ENCODE measurements around the gene CFB. TPM values are rescaled to one million over a fixed set of nuclear protein-coding genes. Genes with fewer than 3 reads are reported as not detected.
"Not testable (repeated sequence)": the region's sequence is repeated elsewhere in the genome, so short reads cannot be mapped to it uniquely, and the experiment has no call there.

The CFB gene
- total RNA-seq, 4 donors from 2014 or later, result 15.7 to 66.5 (median 26.2) TPM

DNA sequence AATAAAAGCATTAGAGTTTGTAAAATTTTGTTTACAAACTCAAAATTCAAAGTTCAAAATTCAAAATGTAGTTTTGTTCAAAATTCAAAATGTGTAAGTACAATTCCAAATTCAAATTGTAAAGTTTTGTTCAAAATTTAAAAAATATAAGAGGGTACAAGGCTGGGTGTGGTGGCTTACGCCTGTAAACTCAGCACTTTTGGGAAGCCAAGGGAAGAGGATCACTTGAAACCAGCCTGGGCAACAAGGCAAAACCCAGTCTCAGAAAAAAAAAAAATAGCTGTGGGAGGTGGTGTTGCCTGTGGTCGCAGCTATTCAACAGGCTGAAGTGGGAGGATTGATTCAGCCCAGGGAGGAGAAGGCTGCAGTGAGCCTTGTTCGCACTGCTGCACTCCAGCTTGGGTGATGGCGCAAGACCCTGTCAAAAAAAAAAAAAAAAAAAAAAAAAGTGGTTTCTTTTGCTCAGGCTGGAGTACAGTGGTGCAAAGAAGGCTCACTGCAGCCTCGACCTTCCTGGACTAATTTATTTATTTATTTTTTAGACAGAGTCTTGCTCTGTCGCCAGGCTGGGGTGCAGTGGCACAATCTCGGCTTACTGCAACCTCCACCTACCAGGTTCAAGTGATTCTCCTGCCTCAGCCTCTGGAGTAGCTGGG is 38.6 kb upstream of the CFB start:
- TF ChIP-seq POLR2A (IDR thresholded peaks at IDR 0.05), result no peak
- no peak for TF ChIP-seq EP300 (IDR thresholded peaks at IDR 0.05)
- TF ChIP-seq, protein P1, sequence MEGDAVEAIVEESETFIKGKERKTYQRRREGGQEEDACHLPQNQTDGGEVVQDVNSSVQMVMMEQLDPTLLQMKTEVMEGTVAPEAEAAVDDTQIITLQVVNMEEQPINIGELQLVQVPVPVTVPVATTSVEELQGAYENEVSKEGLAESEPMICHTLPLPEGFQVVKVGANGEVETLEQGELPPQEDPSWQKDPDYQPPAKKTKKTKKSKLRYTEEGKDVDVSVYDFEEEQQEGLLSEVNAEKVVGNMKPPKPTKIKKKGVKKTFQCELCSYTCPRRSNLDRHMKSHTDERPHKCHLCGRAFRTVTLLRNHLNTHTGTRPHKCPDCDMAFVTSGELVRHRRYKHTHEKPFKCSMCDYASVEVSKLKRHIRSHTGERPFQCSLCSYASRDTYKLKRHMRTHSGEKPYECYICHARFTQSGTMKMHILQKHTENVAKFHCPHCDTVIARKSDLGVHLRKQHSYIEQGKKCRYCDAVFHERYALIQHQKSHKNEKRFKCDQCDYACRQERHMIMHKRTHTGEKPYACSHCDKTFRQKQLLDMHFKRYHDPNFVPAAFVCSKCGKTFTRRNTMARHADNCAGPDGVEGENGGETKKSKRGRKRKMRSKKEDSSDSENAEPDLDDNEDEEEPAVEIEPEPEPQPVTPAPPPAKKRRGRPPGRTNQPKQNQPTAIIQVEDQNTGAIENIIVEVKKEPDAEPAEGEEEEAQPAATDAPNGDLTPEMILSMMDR (IDR thresholded peaks at IDR 0.05), result no peak
- Histone ChIP-seq H3K36me3 (no peaks in the 10 kb centered on the region), H3K4me1 (peaks cover 0 to 19% (median 8%) of the 10 kb centered on the region in 4 donors), H3K4me3 (no peak overlapping the region), H3K9me3 (no peaks in the 10 kb centered on the region), H3K27me3 (no peaks in the 10 kb centered on the region), H3K27ac (no peak overlapping the region)
- DNase-seq (ENCODE audit: low spot score in 2 of 2), result no peak
- 46 to 52% methylated on average over 7 of the region's 7 CpGs for WGBS, 2 donors

DNA sequence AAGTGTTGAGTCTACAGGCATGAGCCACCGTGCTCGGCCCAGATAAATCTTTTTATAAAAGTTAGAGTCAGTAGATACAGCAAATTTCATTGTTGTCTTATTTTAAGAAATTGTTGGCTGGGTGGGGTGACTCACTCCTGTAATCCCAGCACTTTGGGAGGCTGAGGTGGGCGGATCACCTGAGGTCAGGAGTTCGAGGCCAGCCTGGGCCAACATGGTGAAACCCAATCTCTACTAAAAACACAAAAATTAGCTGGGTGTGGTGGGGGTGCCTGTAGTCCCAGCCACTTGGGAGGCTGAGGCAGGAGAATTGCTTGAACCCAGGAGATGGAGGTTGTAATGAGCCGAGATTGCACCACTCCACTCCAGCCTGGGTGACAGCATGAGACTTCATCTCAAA is 37.6 kb upstream of the CFB start:
- H3K36me3 ChIP-seq; H3K9me3 ChIP-seq; DNase-seq (ENCODE audit: low spot score in 2 of 2); H3K4me3 ChIP-seq; H3K27ac ChIP-seq; H3K27me3 ChIP-seq: not testable (repeated sequence)
- WGBS, 2 donors, result 84 to 88% methylated on average over 5 of the region's 5 CpGs
- peaks cover 0 to 11% (median 1%) of the 10 kb centered on the region in 4 donors for H3K4me1 ChIP-seq

DNA sequence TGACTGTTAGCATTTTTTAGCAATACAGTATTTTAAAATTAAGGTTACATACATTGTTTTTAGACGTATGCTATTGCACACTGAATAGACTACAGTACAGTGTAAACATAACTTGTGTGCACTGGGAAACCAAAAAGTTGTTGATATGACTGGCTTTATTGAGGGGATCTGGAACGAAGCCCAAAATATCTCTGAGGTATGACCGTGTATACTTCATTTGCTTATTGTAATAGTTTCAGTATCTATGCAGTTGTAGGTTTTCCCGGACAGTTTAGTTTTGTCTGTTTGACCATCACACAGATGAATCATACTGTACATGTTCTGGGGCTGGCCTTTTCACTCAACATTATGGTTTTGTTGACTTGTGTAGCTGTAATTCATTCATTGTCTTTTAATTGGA is 37.1 kb upstream of the CFB start:
- 48 to 50% methylated on average over 4 of the region's 4 CpGs for WGBS, 2 donors
- H3K4me3 ChIP-seq, result no peak overlapping the region
- no peaks in the 10 kb centered on the region for H3K27me3 ChIP-seq
- TF ChIP-seq, protein P1 (IDR thresholded peaks at IDR 0.05), result no peak
- no peak overlapping the region for H3K27ac ChIP-seq
- H3K9me3 ChIP-seq, result no peaks in the 10 kb centered on the region
- peaks cover 0 to 5% (median 0%) of the 10 kb centered on the region in 4 donors for H3K4me1 ChIP-seq
- no peaks in the 10 kb centered on the region for H3K36me3 ChIP-seq
- DNase-seq (ENCODE audit: low spot score in 2 of 2), result no peak

DNA sequence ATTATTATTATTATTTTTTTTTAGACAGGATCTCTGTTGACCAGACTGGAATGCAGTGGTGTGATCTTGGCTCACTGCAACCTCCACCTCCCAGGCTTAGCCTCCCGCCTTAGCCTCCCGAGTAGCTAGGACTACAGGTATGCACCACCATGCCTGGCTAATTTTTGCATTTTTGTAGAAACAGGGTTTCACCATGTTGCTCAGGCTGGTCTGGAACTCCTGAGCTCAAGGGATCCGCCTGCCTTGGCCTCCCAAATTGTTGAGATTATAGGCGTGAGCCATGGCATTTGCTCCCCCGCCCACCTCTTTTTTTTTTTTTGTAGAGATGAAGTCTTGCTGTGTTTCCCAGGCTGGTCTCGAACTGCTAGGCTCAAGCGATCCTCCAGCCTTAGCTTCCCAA is 36.6 kb upstream of the CFB start:
- not testable (repeated sequence) for H3K4me3 ChIP-seq; H3K4me1 ChIP-seq; H3K27ac ChIP-seq; H3K9me3 ChIP-seq; H3K36me3 ChIP-seq; DNase-seq (ENCODE audit: low spot score in 2 of 2); H3K27me3 ChIP-seq
- 65 to 74% methylated on average over 7 of the region's 7 CpGs for WGBS, 2 donors

DNA sequence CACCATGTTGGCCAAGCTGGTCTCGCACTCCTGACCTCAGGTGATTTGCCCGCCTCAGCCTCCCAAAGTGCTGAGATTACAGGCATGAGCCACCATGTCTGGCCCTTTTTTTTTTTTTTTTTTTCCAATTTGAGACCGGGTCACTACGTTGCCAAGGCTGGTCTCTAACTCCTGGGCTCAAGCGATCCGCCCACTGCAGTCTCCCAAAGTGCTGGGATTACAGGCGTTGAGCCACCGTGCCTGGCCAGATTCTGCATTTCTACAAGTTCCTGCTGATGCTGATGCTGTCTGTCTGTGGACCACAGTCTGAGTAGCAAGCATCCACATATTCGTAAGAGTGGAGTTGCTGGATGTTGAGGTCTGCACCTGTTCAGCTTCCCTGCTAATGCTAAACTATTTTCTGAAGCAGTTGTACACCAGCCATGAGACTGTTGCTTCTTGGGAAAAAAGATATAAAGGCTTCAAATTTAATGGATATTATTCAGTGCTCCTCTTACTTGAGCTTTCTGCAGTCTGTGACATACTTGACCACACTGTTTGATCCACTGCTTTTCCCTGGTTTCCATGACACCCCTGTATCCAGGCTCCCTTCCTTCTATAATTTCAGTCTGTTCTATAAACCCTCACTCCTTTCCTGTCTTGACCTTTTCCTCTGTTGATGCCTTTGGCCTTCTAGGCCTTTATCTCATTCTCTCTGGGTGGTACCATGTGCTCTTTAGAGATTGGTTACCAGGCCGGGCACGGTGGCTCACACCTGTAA is 33.9 kb upstream of the CFB start:
- TF ChIP-seq EP300 (IDR thresholded peaks at IDR 0.05) (no peak), POLR2A (IDR thresholded peaks at IDR 0.05) (no peak)
- TF ChIP-seq, protein P1 (IDR thresholded peaks at IDR 0.05), result no peak
- no peaks in the 10 kb centered on the region for H3K9me3 ChIP-seq
- no peak for DNase-seq (ENCODE audit: low spot score in 2 of 2)
- no peaks in the 10 kb centered on the region for H3K27me3 ChIP-seq
- peaks cover 0 to 4% (median 0%) of the 10 kb centered on the region in 4 donors for H3K4me1 ChIP-seq
- H3K36me3 ChIP-seq, result no peaks in the 10 kb centered on the region
- peak overlapping the region in 1 of 4 donors; percentile 46 for H3K27ac ChIP-seq
- WGBS, 2 donors, result 73 to 79% methylated on average over 11 of the region's 11 CpGs
- H3K4me3 ChIP-seq, result no peak overlapping the region

DNA sequence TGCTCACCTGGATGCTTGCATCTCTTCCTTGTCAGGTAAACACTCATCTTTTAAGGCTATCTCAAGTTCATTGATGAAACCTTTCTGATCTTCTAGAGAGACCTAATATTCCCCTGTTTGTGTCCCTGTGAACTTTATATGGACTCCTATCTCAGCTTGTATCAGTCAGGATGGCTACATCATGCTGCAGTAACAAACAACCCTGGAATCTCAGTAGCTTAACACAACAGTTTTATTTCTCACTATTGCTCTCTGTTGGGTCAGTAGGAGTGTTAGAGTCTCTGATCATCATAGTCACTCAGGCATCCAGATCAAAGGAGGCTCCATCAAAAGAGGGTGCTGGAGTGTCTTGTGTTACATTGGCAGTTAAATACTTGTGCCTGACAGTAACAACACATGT is 30.5 kb upstream of the CFB start:
- no peak for DNase-seq (ENCODE audit: low spot score in 2 of 2)
- no peaks in the 10 kb centered on the region for H3K27me3 ChIP-seq
- no peaks in the 10 kb centered on the region for H3K9me3 ChIP-seq
- H3K4me1 ChIP-seq, result peaks cover 0 to 4% (median 0%) of the 10 kb centered on the region in 4 donors
- TF ChIP-seq POLR2A (IDR thresholded peaks at IDR 0.05), result no peak
- no peak for TF ChIP-seq EP300 (IDR thresholded peaks at IDR 0.05)
- TF ChIP-seq, protein P1 (IDR thresholded peaks at IDR 0.05), result no peak
- H3K27ac ChIP-seq, result no peak overlapping the region
- H3K36me3 ChIP-seq, result no peaks in the 10 kb centered on the region
- no peak overlapping the region for H3K4me3 ChIP-seq
